HEK293 (cell line): ENCODE measurements around the gene LAMC2.

Source experiments
- CTCF ChIA-PET: fragments of 350-600 bp; formaldehyde crosslinking; extraction: SDS; loops from one replicate; lab custom pipeline; 2021; ENCODE audit warnings: antibody characterized with exemption; lab: Yijun Ruan, JAX
- POLR2A ChIA-PET: fragments of 300-600 bp; formaldehyde crosslinking; extraction: SDS; loops from one replicate; lab custom pipeline; 2020; ENCODE audit warnings: antibody characterized with exemption, inconsistent platforms; lab: Yijun Ruan, JAX
- H3K27ac ChIP-seq: fragments of 200-500 bp; sonication (Bioruptor generic); 2 replicates; pipeline ENCODE4 v1.5.1; 2014; ENCODE audit warnings: low read depth, low read length, control low read depth, inconsistent platforms; ENCODE audit errors: extremely low read depth
- H3K36me3 ChIP-seq, 2 experiments: fragments of 200-500 bp in 1 of 2; sonication (Bioruptor generic) in 1 of 2; 1 replicate in 1 of 2; 2 replicates in 1 of 2; pipeline ENCODE4 v1.5.1; 2014 to 2017; ENCODE audit warnings: inconsistent platforms in 2 of 2, low read length in 2 of 2; ENCODE audit not compliant: control insufficient read depth in 2 of 2, insufficient read depth in 1 of 2
- H3K4me1 ChIP-seq: fragments of 200-500 bp; sonication (Bioruptor generic); 2 replicates; pipeline ENCODE4 v1.5.1; 2014; ENCODE audit warnings: mild to moderate bottlenecking, low read length, inconsistent platforms; ENCODE audit not compliant: control insufficient read depth, insufficient read depth
- H3K4me3 ChIP-seq: 2 replicates; pipeline ENCODE4 v1.5.1; 2011; ENCODE audit warnings: low read depth, mild to moderate bottlenecking, control low read depth, low read length, moderate library complexity
- H3K9me3 ChIP-seq: fragments of 200-500 bp; sonication (Bioruptor generic); 2 replicates; pipeline ENCODE4 v1.5.1; 2014; ENCODE audit warnings: low read depth, low read length, inconsistent platforms; ENCODE audit not compliant: control insufficient read depth, insufficient read depth
- EGR2 ChIP-seq: fragments of 450-650 bp; formaldehyde crosslinking; IDR thresholded peaks from 2 replicates; pipeline ENCODE4 v1.5.1; 2016; ENCODE audit warnings: low read depth, missing biosample characterization, missing genetic modification characterization
- GLI2 ChIP-seq: fragments of 450-650 bp; formaldehyde crosslinking; IDR thresholded peaks from 2 replicates; pipeline ENCODE4; 2017; ENCODE audit warnings: missing biosample characterization, missing genetic modification characterization, low read depth, borderline replicate concordance
- GLI4 ChIP-seq: fragments of 450-650 bp; formaldehyde crosslinking; IDR thresholded peaks from 2 replicates; pipeline ENCODE4 v1.5.1; 2016; ENCODE audit warnings: missing biosample characterization, missing genetic modification characterization
- SETDB1 ChIP-seq: IDR thresholded peaks from one replicate; pipeline ENCODE4 v1.6.1; 2017; ENCODE audit warnings: mild to moderate bottlenecking, low read length, moderate library complexity, mixed read lengths; ENCODE audit not compliant: insufficient read length
- ZBTB17 ChIP-seq: fragments of 450-650 bp; formaldehyde crosslinking; IDR thresholded peaks from 2 replicates; pipeline ENCODE4 v1.5.1; 2016; ENCODE audit warnings: missing biosample characterization, missing genetic modification characterization
- ZFP3 ChIP-seq: fragments of 450-650 bp; formaldehyde crosslinking; IDR thresholded peaks from 2 replicates; pipeline ENCODE4 v1.5.1; 2016; ENCODE audit warnings: low read depth, missing biosample characterization, missing genetic modification characterization
- ZNF121 ChIP-seq: fragments of 450-650 bp; formaldehyde crosslinking; IDR thresholded peaks from 2 replicates; pipeline ENCODE4 v1.5.1; 2016; ENCODE audit warnings: missing biosample characterization, missing genetic modification characterization
- ZNF133 ChIP-seq: fragments of 450-650 bp; formaldehyde crosslinking; IDR thresholded peaks from 2 replicates; pipeline ENCODE4 v1.5.1; 2016; ENCODE audit warnings: missing biosample characterization, missing genetic modification characterization
- ZNF16 ChIP-seq: fragments of 450-650 bp; formaldehyde crosslinking; IDR thresholded peaks from 2 replicates; pipeline ENCODE4 v1.5.1; 2016; ENCODE audit warnings: low read depth, missing biosample characterization, missing genetic modification characterization
- ZNF211 ChIP-seq: fragments of 450-650 bp; formaldehyde crosslinking; IDR thresholded peaks from 2 replicates; pipeline ENCODE4 v1.5.1; 2016; ENCODE audit warnings: low read depth, missing biosample characterization, missing genetic modification characterization
- ZNF292 ChIP-seq: fragments of 450-650 bp; formaldehyde crosslinking; IDR thresholded peaks from 2 replicates; pipeline ENCODE4 v1.5.1; 2016; ENCODE audit warnings: low read depth, missing biosample characterization, missing genetic modification characterization, borderline replicate concordance
- ZNF354C ChIP-seq: fragments of 450-650 bp; formaldehyde crosslinking; IDR thresholded peaks from 2 replicates; pipeline ENCODE4 v1.5.1; 2016; ENCODE audit warnings: missing biosample characterization, missing genetic modification characterization, low read depth, borderline replicate concordance
- ZNF529 ChIP-seq: fragments of 450-650 bp; formaldehyde crosslinking; IDR thresholded peaks from 2 replicates; pipeline ENCODE4 v1.5.1; 2017; ENCODE audit warnings: missing genetic modification characterization, missing biosample characterization; ENCODE audit not compliant: insufficient replicate concordance
- ZNF530 ChIP-seq: fragments of 450-650 bp; formaldehyde crosslinking; IDR thresholded peaks from 2 replicates; pipeline ENCODE4 v1.5.1; 2016; ENCODE audit warnings: low read depth, missing biosample characterization, missing genetic modification characterization
- ZNF600 ChIP-seq: fragments of 450-650 bp; formaldehyde crosslinking; IDR thresholded peaks from 2 replicates; pipeline ENCODE4 v1.5.1; 2016; ENCODE audit warnings: missing biosample characterization, missing genetic modification characterization
- ZNF621 ChIP-seq: fragments of 450-650 bp; formaldehyde crosslinking; IDR thresholded peaks from 2 replicates; pipeline ENCODE4 v1.5.1; 2017; ENCODE audit warnings: missing biosample characterization, missing genetic modification characterization
- ZNF626 ChIP-seq: fragments of 450-650 bp; sonication (Bioruptor Pico); formaldehyde crosslinking; IDR thresholded peaks from 2 replicates; pipeline ENCODE4 v1.5.1; 2018; ENCODE audit warnings: missing biosample characterization, missing genetic modification characterization, inconsistent platforms
- ZNF654 ChIP-seq: fragments of 450-650 bp; formaldehyde crosslinking; IDR thresholded peaks from 2 replicates; pipeline ENCODE4 v1.5.1; 2016; ENCODE audit warnings: low read depth, missing biosample characterization, missing genetic modification characterization
- ZNF670 ChIP-seq: fragments of 450-650 bp; formaldehyde crosslinking; IDR thresholded peaks from 2 replicates; pipeline ENCODE4 v1.5.1; 2016; ENCODE audit warnings: missing biosample characterization, missing genetic modification characterization, low read depth
- ZNF791 ChIP-seq: fragments of 450-650 bp; formaldehyde crosslinking; IDR thresholded peaks from 2 replicates; pipeline ENCODE4 v1.5.1; 2016; ENCODE audit warnings: missing biosample characterization, missing genetic modification characterization
- ZSCAN16 ChIP-seq: fragments of 450-650 bp; formaldehyde crosslinking; IDR thresholded peaks from 2 replicates; pipeline ENCODE4 v1.5.1; 2016; ENCODE audit warnings: missing biosample characterization, missing genetic modification characterization
- TF ChIP-seq, protein P1 (sequence below): fragments of 450-650 bp; formaldehyde crosslinking; IDR thresholded peaks from 2 replicates; pipeline ENCODE4 v1.5.1; 2017; ENCODE audit warnings: missing biosample characterization, missing genetic modification characterization
- TF ChIP-seq, protein P2 (sequence below): fragments of 450-650 bp; formaldehyde crosslinking; IDR thresholded peaks from 2 replicates; pipeline ENCODE4; 2016; ENCODE audit warnings: missing biosample characterization, missing genetic modification characterization
- TF ChIP-seq, protein P3 (sequence below): fragments of 450-650 bp; formaldehyde crosslinking; IDR thresholded peaks from 2 replicates; pipeline ENCODE4 v1.5.1; 2016; ENCODE audit warnings: missing biosample characterization, missing genetic modification characterization
- TF ChIP-seq, protein P4 (sequence below): fragments of 450-650 bp; formaldehyde crosslinking; IDR thresholded peaks from 2 replicates; pipeline ENCODE4 v1.5.1; 2016; ENCODE audit warnings: missing biosample characterization, missing genetic modification characterization
- TF ChIP-seq, protein P5 (sequence below): fragments of 450-650 bp; formaldehyde crosslinking; IDR thresholded peaks from 2 replicates; pipeline ENCODE4 v1.5.0; 2017; ENCODE audit warnings: missing biosample characterization, missing genetic modification characterization, borderline replicate concordance

LAMC2 gene

DNA sequence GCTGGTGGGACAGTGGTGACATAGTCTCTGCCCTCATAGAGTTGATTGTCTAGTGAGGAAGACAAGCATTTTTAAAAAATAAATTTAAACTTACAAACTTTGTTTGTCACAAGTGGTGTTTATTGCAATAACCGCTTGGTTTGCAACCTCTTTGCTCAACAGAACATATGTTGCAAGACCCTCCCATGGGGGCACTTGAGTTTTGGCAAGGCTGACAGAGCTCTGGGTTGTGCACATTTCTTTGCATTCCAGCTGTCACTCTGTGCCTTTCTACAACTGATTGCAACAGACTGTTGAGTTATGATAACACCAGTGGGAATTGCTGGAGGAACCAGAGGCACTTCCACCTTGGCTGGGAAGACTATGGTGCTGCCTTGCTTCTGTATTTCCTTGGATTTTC, 58.4 kb downstream of the LAMC2 start:
- no peak for TF ChIP-seq ZFP3
- TF ChIP-seq ZNF211 (tag by site-specific recombination): no peak
- TF ChIP-seq, protein P1, sequence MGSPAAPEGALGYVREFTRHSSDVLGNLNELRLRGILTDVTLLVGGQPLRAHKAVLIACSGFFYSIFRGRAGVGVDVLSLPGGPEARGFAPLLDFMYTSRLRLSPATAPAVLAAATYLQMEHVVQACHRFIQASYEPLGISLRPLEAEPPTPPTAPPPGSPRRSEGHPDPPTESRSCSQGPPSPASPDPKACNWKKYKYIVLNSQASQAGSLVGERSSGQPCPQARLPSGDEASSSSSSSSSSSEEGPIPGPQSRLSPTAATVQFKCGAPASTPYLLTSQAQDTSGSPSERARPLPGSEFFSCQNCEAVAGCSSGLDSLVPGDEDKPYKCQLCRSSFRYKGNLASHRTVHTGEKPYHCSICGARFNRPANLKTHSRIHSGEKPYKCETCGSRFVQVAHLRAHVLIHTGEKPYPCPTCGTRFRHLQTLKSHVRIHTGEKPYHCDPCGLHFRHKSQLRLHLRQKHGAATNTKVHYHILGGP (tag by site-specific recombination): no peak
- TF ChIP-seq ZNF292 (tag by site-specific recombination): no peak
- TF ChIP-seq ZNF621 (tag by site-specific recombination): no peak
- TF ChIP-seq ZNF529 (tag by site-specific recombination): no peak
- no peak for TF ChIP-seq ZNF654 (tag by site-specific recombination)
- no peak for TF ChIP-seq ZNF670
- TF ChIP-seq ZNF626 (tag by site-specific recombination): no peak
- TF ChIP-seq SETDB1: no peak
- TF ChIP-seq, protein P2, sequence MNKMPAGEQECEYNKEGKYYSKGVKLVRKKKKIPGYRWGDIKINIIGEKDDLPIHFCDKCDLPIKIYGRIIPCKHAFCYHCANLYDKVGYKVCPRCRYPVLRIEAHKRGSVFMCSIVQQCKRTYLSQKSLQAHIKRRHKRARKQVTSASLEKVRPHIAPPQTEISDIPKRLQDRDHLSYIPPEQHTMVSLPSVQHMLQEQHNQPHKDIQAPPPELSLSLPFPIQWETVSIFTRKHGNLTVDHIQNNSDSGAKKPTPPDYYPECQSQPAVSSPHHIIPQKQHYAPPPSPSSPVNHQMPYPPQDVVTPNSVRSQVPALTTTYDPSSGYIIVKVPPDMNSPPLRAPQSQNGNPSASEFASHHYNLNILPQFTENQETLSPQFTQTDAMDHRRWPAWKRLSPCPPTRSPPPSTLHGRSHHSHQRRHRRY (tag by site-specific recombination): no peak
- TF ChIP-seq, protein P3, sequence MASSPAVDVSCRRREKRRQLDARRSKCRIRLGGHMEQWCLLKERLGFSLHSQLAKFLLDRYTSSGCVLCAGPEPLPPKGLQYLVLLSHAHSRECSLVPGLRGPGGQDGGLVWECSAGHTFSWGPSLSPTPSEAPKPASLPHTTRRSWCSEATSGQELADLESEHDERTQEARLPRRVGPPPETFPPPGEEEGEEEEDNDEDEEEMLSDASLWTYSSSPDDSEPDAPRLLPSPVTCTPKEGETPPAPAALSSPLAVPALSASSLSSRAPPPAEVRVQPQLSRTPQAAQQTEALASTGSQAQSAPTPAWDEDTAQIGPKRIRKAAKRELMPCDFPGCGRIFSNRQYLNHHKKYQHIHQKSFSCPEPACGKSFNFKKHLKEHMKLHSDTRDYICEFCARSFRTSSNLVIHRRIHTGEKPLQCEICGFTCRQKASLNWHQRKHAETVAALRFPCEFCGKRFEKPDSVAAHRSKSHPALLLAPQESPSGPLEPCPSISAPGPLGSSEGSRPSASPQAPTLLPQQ (tag by site-specific recombination): no peak
- TF ChIP-seq GLI4 (tag by site-specific recombination): no peak
- no peak for TF ChIP-seq GLI2 (tag by site-specific recombination)
- no peak for TF ChIP-seq ZNF791
- no peak for TF ChIP-seq ZSCAN16
- no peak for TF ChIP-seq ZNF600 (tag by site-specific recombination)
- no peak for TF ChIP-seq ZNF354C (tag by site-specific recombination)
- H3K4me1 ChIP-seq: no peaks in the 10 kb centered on the region
- no peak overlapping the region for H3K4me3 ChIP-seq
- no peaks in the 10 kb centered on the region for H3K36me3 ChIP-seq
- H3K27ac ChIP-seq: no peak overlapping the region
- no peaks in the 10 kb centered on the region for H3K9me3 ChIP-seq
- POLR2A ChIA-PET: no interaction called here
- CTCF ChIA-PET: interaction anchor here (0.8 to 1.8 kb wide), 2 partner anchors 10 to 24 kb away, joined by 3 to 8 read pairs; no protein-coding TSS in a partner anchor

DNA sequence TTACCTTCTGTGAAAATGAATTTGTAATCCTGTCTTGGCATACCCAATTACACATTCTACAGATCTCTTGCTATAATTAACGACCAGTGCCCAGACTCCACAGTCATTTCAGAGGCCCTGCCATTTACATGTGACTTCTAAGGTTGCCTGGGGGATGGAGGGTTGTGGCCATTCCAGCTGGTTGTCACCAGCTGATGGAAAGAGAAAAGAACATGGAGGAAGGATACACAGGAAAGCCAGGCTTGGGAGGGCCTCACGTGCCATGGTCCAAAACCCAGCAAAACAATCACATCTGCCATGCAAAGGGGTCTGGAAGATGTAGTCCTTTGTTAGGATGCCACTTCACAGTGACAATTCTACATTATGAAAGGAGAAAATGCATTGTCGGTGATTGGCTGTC, 59.3 kb downstream of the LAMC2 start:
- Histone ChIP-seq H3K36me3 (no peaks in the 10 kb centered on the region), H3K27ac (no peak overlapping the region), H3K4me3 (no peak overlapping the region), H3K4me1 (no peaks in the 10 kb centered on the region), H3K9me3 (no peaks in the 10 kb centered on the region)
- ChIA-PET POLR2A (no interaction called here), CTCF (interaction anchor here (0.8 to 1.8 kb wide), 2 partner anchors 10 to 23 kb away, joined by 3 to 8 read pairs; no protein-coding TSS in a partner anchor)
- TF ChIP-seq ZNF133 (tag by site-specific recombination) (no peak), ZNF121 (tag by site-specific recombination) (no peak)

DNA sequence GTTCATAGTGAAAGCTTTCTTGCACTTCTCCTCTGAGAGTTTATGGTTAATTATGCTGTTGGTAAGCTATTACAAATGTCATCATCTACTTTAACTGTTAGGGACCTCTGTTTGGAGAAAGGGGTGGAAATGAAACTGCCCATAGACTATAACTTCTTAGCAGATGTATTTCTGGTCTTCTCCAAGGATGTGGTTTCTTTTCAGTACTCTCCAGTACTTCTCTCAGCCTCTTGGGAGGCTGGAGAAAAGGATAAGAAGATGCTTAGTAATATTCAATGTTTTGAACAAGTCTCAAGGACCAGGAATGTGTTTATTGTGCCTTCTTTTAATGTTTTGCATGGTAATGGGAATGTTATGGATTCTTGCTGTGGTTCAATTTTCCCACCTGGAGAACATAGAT, 60.4 kb downstream of the LAMC2 start:
- ChIA-PET CTCF (interaction anchor here (0.5 to 2.7 kb wide), 3 partner anchors 11 to 60 kb away, joined by 3 to 15 read pairs (median 3); no protein-coding TSS in a partner anchor), POLR2A (no interaction called here)
- H3K27ac ChIP-seq: no peak overlapping the region
- TF ChIP-seq EGR2 (tag by site-specific recombination) (no peak), ZBTB17 (tag by site-specific recombination) (no peak), ZNF16 (tag by site-specific recombination) (no peak), ZNF530 (tag by site-specific recombination) (no peak)
- TF ChIP-seq, protein P4, sequence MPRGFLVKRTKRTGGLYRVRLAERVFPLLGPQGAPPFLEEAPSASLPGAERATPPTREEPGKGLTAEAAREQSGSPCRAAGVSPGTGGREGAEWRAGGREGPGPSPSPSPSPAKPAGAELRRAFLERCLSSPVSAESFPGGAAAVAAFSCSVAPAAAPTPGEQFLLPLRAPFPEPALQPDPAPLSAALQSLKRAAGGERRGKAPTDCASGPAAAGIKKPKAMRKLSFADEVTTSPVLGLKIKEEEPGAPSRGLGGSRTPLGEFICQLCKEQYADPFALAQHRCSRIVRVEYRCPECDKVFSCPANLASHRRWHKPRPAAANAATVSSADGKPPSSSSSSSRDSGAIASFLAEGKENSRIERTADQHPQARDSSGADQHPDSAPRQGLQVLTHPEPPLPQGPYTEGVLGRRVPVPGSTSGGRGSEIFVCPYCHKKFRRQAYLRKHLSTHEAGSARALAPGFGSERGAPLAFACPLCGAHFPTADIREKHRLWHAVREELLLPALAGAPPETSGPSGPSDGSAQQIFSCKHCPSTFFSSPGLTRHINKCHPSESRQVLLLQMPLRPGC: no peak
- TF ChIP-seq, protein P5, sequence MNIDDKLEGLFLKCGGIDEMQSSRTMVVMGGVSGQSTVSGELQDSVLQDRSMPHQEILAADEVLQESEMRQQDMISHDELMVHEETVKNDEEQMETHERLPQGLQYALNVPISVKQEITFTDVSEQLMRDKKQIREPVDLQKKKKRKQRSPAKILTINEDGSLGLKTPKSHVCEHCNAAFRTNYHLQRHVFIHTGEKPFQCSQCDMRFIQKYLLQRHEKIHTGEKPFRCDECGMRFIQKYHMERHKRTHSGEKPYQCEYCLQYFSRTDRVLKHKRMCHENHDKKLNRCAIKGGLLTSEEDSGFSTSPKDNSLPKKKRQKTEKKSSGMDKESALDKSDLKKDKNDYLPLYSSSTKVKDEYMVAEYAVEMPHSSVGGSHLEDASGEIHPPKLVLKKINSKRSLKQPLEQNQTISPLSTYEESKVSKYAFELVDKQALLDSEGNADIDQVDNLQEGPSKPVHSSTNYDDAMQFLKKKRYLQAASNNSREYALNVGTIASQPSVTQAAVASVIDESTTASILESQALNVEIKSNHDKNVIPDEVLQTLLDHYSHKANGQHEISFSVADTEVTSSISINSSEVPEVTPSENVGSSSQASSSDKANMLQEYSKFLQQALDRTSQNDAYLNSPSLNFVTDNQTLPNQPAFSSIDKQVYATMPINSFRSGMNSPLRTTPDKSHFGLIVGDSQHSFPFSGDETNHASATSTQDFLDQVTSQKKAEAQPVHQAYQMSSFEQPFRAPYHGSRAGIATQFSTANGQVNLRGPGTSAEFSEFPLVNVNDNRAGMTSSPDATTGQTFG (tag by site-specific recombination): no peak

More for the DNA sequence above, 60.4 kb downstream of the LAMC2 start:
- no peak overlapping the region for H3K4me3 ChIP-seq
- no peaks in the 10 kb centered on the region for H3K36me3 ChIP-seq
- H3K4me1 ChIP-seq: no peaks in the 10 kb centered on the region
- H3K9me3 ChIP-seq: no peaks in the 10 kb centered on the region
